PFSK-1 (cell line): ENCODE measurements around the gene KPNA5.

Experiments
- POLR2AphosphoS5 ChIP-seq: IDR thresholded peaks from 2 replicates; pipeline ENCODE4 v1.6.1; 2012; ENCODE audit warnings: low read depth, mild to moderate bottlenecking, control low read depth, low read length, moderate library complexity
- REST ChIP-seq, 2 experiments: IDR thresholded peaks; 2 replicates each; pipeline versions ENCODE4 v1.6.1 to v1.8.0; 2011 to 2012; ENCODE audit warnings: low read depth in 2 of 2, low read length in 2 of 2, control low read depth in 1 of 2, inconsistent platforms in 1 of 2, mild to moderate bottlenecking in 1 of 2, moderate library complexity in 1 of 2; ENCODE audit not compliant: insufficient read depth in 1 of 2
- SIN3A ChIP-seq: IDR thresholded peaks from 2 replicates; pipeline ENCODE4 v1.6.1; 2012; ENCODE audit warnings: mild to moderate bottlenecking, low read length, moderate library complexity, borderline replicate concordance; ENCODE audit not compliant: insufficient read depth
- TAF1 ChIP-seq: IDR thresholded peaks from 2 replicates; pipeline ENCODE4 v1.6.1; 2012; ENCODE audit warnings: low read length, control low read depth, borderline replicate concordance; ENCODE audit not compliant: insufficient read depth

GRCh38 chr6:116772450-116772849 lies 91.4 kb downstream of the KPNA5 start:
- TF ChIP-seq REST (IDR thresholded peaks at IDR 0.05; ENCODE audit: insufficient read depth in 1 of 2, low read depth in 2 of 2, low read length in 2 of 2) = no peak
- no peak for TF ChIP-seq TAF1
- no peak for TF ChIP-seq POLR2AphosphoS5
- no peak for TF ChIP-seq SIN3A
